ENCODE data around the gene PRKX.
"Not testable (repeated sequence)": the region's sequence is repeated elsewhere in the genome, so short reads cannot be mapped to it uniquely, and the experiment has no call there.

The PRKX gene

GRCh38 chrX:3713225-3713936, at the start of gene PRKX:
Gene PRKX (minus strand): TSS chrX:3713649. CDS start chrX:3713253, 396 bp downstream.
- peak; percentile 71 for DNase-seq (ENCODE audit: low spot score)

GRCh38 chrX:3763111-3763510, 49.7 kb upstream of the PRKX start:
- DNase-seq (ENCODE audit: low spot score), result no peak

- DNase-seq (ENCODE audit: low spot score), result no peak
Observed at GRCh38 chrX:3757510-3758025, 44.1 kb upstream of the PRKX start.

GRCh38 chrX:3748052-3748559, 34.7 kb upstream of the PRKX start:
- DNase-seq (ENCODE audit: low spot score), result no peak

- peak; percentile 85 for DNase-seq (ENCODE audit: low spot score)
Observed at GRCh38 chrX:3743801-3744439, 30.5 kb upstream of the PRKX start.

GRCh38 chrX:3740946-3741345, 27.5 kb upstream of the PRKX start:
- DNase-seq (ENCODE audit: low spot score), result not testable (repeated sequence)

GRCh38 chrX:3738509-3738908, 25.1 kb upstream of the PRKX start:
- peak; percentile 0 for DNase-seq (ENCODE audit: low spot score)

GRCh38 chrX:3736536-3736935, 23.1 kb upstream of the PRKX start:
- DNase-seq (ENCODE audit: low spot score), result not testable (repeated sequence)

- DNase-seq (ENCODE audit: low spot score), result not testable (repeated sequence)
Observed at GRCh38 chrX:3735891-3736290, 22.4 kb upstream of the PRKX start.

- DNase-seq (ENCODE audit: low spot score), result not testable (repeated sequence)
Observed at GRCh38 chrX:3734456-3734855, 21.0 kb upstream of the PRKX start.

- DNase-seq (ENCODE audit: low spot score), result no peak
Observed at GRCh38 chrX:3733043-3733430, 19.6 kb upstream of the PRKX start.

GRCh38 chrX:3732326-3733042, 19.0 kb upstream of the PRKX start:
- DNase-seq (ENCODE audit: low spot score), result not testable (repeated sequence)

- no peak for DNase-seq (ENCODE audit: low spot score)
Observed at GRCh38 chrX:3728454-3728853, 15.0 kb upstream of the PRKX start.

GRCh38 chrX:3723460-3723859, 10.0 kb upstream of the PRKX start:
- DNase-seq (ENCODE audit: low spot score), result not testable (repeated sequence)

GRCh38 chrX:3717742-3718420, 4.4 kb upstream of the PRKX start:
- DNase-seq (ENCODE audit: low spot score), result no peak

- DNase-seq (ENCODE audit: low spot score), result no peak
Observed at GRCh38 chrX:3715921-3716320, 2.5 kb upstream of the PRKX start.

- DNase-seq (ENCODE audit: low spot score), result not testable (repeated sequence)
Observed at GRCh38 chrX:3714706-3715479, 1.4 kb upstream of the PRKX start.

GRCh38 chrX:3713937-3714434, 537 bp upstream of the PRKX start:
- DNase-seq (ENCODE audit: low spot score), result no peak

GRCh38 chrX:3712870-3713224, 602 bp downstream of the PRKX start:
- DNase-seq (ENCODE audit: low spot score), result no peak

- DNase-seq (ENCODE audit: low spot score), result no peak
Observed at GRCh38 chrX:3712051-3712869, 1.2 kb downstream of the PRKX start.
